ENCODE results near the gene TMEM182. TPM values are rescaled to one million over a fixed set of nuclear protein-coding genes. Genes with fewer than 3 reads are reported as not detected.

The TMEM182 gene
- polyA plus RNA-seq, 12 donors: 41.6 to 413 (median 197) TPM

DNA sequence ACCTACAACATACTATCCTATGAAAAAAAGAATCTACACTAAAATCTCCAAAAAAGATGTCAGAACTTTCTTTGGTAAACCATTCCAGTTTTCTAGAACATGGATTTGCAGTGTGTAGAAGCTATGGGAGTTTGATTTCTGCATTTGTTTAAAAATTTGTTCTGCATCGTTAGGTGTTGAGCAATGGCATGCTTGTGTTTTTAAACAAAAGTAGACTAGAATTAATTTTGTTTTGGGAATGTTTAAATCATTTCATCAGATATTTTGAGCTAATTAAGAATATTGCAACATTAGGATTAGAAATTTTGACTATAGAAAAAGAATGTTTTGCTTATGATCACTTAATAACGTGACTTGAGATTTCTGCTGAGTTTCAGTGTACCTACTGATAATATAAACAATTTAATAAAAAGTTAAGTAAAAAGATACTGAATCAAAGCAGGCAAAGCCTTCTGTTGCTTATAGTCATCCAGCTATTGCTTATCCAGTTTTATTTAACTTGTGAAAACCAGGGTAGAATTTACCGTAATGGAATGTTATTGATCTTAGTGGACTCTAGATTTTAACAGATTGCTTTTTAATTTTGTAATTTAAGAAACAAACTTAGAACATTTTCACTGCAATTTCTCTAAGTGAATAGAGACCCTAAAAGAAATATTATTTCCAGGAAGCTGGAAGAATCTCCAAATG, 7.2 kb upstream of the TMEM182 start:
- DNase-seq: no peak

DNA sequence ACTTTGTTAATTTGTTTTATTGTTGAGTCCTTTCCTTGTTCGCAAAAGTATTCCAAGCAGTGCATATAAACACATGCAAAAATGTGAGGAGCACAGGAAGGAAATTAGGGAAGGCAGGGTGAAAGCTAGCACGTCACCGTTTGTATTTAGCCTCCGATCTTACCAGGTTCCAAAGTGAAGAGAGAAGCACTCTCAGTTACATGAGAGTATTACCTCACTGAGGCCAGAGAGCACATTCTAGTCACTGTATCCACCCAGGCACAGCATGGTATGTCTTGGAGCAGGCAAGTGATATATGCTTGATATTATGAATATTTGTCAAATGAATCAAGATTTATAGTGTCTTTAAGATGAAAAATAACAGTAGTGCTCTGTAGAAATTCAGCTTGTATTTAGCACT, 6.5 kb upstream of the TMEM182 start:
- no peak for DNase-seq

DNA sequence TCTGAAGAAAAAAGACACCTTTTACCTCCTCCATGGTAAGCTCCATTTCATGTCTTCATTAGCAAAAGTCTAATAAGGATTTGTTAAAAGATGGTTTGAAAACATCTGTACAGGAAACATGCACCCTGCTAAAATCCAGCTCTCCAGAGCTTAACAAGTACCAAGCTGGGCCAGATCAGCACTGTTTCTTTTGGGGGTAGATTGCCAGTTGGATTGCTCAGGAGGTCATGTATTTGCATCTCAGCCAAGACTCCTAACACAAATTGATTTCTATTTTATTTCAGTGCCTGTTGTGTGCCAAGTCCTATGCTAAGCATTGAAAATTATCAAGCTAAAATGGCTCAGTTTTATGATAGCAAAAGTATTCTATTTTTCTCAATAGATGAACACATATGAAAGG, 3.4 kb upstream of the TMEM182 start:
- DNase-seq: no peak

DNA sequence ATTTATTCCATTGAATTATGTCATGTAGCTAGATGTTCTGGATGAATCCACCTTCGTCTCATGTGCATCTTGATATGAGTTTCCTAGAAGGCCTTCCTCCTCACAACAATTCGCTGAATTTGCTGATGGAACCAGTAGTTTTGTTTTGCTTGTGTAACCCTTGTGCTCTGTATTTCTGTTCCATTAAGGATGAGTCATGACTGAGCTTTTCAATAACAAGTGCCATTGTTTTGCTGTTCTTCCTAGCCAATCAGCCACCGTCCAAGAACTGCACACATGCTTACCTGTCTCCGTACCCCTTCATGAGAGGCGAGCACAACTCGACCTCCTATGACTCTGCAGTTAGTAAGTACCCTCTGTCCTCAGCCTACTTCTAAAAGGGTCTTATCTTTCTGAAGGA, 2.3 kb downstream of the TMEM182 start:
- DNase-seq: no peak

DNA sequence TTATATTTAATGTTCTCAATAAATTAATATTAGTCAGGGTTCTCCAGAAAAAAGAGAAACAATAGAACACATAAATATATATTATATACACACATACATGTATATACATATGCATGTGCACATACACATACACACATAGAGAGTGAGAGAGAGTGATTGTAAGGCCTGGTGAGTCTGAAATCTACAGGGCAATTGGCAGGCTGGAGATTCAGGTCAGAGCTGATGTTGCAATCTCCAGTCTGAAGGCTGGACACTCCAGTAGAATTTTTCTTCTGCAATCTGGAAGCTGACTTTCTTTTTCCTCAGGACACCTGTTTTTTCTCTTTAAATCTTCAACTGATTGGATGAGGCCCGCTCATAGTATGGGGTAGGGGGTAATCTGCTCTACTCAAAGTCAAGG, 3.2 kb downstream of the TMEM182 start:
- DNase-seq: no peak

DNA sequence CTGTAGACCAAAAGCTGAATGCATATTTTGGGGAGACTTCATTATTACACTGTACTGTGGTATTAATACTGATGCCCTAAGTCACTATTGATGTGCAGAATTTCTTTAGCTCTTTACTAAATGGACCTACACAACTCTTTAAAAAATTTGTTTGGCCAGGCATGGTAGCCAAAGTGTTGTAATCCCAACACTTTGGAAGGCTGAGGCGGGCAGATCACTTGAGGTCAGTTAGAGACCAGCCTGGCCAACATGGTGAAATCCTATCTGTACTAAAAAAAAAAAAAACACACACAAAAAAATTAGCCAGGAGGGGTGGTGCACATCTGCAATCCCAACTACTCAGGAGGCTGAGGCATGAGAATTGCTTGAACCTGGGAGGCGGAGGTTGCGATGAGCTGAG, 6.4 kb downstream of the TMEM182 start:
- DNase-seq: no peak

DNA sequence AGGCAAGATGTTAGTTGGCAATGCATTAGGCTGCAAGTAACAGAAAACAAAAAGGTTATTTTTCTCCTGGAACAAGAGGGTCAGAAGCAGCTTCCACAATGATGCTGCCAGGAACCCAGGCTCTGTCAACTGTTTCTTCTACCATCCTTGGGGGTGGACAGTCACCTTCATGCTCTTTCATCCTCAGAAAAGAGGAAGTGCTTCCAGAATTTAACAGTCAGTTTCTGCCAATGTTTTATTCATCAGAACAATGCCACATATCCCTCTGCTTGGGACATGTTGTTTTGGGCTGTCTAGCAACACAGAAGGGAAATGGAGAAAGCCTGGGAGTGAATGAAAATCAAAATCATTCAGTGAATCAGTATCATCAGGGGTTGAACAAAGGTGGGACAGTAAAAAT, 7.1 kb downstream of the TMEM182 start:
- DNase-seq: no peak

DNA sequence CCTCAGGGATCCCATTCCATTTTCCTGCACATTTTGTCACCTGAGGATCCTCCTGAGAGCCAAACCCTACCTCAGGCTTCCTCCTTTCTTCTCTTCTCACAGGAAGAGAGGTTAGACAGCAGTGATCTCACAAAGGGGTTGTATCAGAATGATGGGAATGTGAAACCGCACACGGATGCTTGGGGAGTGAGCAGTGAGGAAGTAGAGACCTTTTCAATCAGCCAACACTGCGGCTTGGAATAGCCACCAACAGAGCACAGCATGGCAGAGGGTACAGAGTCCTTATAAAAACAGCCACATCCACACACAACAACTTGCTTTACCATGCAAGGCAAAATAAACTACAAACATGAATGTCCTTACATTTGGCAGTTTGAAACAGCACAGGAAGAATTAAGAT, 8.7 kb downstream of the TMEM182 start:
- DNase-seq: no peak

DNA sequence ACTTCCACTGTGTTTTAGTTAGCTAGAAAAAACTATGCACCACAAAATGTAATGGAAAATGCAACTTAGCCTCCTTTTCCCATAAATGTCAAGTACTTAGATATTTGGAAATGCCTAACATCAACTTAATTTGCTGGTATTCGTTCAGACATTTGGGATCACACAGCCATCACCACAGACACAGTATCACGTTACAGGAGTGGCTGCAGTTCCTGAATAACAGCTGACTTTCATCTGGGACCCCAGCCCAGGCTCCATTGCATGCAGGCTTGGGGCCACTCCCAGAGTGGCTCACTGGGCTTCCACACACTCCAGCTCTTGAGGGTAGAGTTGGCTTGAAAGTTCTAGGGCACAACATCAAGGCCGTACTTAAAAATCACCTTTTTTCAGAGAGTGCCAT, 9.3 kb downstream of the TMEM182 start:
- DNase-seq: no peak

DNA sequence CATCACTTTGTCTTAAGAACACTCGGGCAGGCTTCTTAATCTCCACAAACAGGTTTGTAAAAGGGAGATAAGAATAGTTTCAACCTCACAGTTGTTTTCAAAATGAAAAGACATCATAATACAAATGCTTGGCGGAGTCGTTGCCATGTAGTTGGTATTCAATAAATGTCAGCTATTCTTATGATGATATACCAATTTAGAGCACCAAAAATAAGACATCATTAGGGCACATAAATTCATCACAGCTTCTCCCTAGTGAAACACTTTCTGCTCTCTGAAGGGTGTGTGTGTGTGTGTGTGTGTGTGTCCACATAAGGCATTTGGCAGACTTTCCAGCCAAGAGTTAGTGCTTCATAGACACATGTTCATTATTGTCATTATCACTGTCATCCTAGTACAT, 10.8 kb downstream of the TMEM182 start:
- DNase-seq: no peak

DNA sequence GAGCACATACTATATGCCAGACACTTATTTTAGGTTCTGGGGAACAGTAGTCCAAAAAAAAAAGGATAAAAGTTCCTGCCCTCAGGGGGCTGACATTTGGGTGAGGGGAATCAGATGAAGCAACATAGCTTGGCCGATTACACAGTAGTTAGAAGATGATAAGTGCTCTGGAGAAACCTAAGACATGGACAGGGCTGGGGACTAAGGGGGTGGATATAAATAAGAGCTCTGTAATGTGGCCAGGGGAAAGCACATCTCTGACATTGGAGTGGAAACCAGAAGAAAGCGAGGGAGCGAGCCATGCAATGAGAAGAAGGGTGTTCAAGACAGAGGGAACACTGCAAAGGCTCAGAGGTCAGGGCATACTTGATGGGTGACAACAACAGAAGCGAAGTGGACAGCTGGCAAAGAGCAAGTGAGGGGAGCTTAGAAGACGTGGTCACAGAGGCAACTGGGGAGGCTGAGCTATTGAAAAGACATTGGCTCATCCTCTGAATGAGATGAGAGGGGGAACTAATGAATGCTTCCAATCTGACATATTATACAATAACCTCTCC, 11.4 kb downstream of the TMEM182 start:
- DNase-seq: no peak

DNA sequence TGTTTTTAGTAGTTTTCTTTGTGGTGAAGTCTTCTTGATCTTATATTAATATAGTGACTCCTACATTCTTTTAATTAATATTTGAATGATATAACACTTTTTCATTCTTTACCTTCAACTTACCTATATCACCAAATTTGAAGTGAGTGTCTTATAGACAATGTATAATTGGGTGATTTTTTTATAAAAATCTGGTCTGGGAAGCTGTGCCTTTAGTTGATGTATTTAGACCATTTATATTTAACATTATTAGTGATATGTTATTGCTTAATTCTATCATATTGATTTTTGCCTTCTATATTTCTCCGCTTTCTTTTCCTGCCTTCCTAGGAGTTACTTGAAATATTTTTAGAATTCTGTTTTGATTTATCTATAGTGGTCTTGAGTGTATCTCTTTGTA, 16.4 kb downstream of the TMEM182 start:
- no peak for DNase-seq

DNA sequence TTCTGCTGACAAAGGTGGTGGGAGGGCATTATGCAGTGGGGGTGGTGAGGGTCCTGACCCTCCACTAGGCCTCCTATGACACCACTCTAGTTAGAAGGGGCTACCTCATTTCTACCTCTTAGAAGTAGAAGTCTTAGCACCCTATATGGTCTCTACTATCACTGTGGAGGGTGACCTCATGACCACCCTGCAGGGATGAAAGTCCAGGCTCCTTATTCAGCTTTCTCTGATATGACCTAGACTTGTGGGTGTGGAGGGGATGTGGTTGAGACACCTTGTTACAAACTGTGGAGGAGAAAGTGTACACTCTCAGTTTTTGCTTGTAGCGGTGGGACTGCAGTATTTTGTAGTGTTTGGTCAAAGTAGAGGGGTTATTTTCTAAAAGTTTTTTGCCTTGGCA, 18.6 kb downstream of the TMEM182 start:
- no peak for DNase-seq

DNA sequence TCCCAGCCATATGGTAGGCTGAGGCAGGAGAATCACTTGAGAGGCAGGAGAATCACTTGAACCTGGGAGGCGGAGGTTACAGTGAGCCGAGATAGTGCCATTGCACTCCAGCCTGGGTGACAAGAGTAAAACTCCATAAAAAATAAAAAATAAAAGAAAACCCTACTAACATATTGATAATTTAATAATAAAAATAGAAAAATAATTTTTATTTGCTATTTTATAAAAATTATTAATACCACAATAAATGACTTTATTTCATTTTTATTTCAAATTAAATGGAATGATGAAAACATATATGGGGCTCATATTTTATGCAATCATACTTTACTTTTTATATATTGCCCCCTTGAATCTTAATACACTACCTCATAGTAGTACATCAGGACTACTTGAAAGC, 20.4 kb downstream of the TMEM182 start:
- no peak for DNase-seq

DNA sequence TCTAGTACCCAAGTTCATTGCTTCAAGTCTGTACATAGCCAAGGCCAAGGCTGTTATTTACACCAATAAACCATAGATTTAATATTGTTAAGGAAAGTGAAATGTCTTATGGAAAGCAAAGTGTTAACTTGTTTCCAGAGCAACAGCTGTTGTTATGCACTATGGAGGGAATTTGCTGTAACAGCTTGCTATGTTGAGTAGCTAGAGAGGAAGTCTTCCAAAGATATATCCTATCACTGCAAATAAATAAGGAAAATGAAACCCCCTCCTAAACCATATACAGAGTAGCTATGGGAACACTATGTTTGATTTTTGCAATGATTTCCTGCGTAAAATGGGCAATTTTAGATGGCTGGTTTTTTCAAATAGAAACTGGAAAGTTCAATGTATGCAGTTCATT, 21.1 kb downstream of the TMEM182 start:
- no peak for DNase-seq

DNA sequence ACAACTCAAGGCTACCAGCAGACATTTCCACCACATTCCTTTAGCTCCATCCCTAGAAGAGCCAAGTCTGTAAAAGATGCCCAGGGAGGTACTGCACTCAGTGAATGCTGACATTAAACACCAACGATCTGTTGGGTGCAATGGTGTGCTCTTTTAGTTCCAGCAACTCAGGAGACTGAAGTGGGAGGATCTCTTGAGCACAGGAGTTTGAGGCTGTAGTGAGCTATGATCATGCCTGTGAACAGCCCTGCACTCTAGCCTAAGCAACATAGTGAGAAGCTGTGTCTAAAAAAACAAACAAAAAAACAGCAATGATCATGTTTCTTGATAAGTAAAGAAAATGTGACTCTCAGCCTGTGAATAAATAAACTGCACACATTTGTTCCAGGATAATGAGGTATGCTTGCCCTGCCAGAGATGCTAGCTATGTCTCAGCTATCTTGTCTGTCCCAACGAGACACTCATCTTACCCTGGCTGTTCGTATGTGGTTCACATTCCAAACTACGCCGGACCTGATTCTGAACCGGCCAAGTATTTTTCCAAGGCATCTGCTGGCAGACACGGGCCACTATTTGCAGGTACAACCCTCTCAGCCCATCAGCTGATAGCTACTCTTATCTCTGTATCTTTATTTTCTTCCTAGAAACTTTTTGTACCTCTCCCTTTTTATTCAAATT, 21.8 kb downstream of the TMEM182 start:
- no peak for DNase-seq

DNA sequence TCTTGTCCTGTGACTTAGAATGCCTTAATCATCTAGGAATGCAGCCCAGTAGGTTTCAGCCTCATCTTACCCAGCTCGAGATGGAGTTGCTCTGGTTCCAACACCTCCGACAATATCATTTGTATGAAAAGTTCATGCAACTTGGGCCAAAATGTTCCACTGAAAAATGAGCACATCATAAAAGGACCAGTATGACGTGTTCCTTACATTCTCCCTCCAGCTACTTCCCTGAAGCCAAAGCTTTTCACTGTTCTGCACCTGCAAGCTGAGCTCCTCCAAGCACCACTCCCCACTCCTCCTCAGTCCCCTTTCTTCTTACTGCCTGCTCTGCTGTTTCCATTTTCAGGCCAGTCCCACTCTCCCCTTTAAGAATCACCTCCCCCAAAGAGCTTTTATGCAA, 23.1 kb downstream of the TMEM182 start:
- DNase-seq: no peak

DNA sequence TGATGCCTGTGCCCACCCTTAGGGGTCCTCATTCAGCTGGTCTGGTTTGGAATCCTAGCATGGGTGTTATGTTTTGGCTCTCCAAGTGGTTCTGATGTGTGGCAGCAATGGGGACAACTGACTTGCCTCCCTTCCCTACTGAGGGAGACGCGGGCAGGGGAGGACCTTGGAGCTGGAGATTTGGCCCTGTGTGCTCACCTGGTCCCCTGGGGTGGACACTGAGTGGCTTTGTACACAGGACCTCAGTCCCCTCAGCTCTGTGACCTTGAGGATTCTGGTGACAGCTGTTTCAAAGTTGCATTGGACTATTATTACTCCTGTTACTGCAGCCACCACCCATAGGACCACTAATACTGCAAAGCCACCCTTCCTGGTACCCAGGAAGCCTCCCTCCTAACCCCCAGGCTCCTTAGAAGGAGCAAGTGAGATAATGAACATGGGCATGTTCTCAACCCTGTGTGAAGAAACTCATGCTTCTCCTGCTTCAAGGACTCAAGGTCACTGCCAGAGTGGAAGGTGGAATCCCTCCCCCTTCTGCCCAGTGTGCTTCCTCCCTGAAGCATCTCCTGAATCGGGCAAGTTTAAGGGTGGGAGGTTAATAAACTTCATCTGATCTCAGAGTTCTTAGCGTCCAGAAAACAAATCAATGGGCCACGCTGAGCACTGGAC, 26.5 kb downstream of the TMEM182 start:
- no peak for DNase-seq

DNA sequence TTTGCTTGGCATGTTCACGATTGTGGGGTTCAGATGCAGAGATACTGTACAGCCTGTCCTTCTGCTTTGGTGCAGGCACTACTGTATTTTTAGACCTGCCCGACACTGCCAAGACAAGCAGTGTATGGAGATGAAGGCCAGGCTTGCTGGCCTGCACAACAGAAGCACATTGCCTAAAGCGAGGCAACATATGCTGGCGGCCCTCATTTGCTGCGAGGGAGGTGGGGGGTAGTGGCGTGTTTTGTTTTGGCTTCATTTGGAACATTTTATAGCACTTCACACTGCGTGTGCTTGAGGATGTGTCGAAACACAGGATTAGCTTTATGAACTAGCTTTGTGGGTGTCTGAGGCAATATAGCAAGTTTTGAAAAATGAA, 27.0 kb downstream of the TMEM182 start:
- DNase-seq: no peak

DNA sequence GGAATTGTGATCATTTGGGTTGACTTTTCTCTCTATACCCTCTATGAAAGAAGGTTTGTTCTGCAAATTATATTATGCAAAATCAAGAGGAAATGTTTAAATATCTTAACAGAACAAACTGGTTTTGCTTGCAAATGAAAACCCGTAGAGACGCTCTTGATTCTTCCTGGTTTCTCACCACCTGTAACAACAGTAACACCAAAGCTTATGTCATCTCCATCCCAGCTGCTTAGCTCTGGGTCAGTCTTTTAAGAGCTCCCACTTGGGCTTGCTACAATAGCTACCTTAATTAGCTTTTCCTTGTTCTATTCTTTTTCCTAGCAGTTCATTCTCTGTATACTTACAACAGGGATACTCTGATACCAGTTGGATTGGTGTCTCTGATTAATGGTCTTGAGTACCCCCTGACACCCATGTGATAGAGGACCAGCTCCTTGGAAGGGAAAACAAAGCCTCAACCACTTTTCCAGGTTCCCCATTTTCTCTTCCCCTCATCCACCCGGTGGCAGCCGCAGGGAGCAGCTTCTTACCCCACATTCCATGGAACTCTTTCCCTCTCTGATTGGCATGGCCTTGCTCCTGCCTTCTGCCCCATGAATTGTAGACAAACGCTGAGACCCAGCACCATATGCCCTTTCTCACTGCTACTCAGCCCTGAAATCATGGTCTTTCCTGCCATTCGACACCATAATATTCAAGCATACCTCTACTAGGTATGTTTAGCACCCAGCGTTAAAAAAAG, 27.7 kb downstream of the TMEM182 start:
- DNase-seq: no peak

DNA sequence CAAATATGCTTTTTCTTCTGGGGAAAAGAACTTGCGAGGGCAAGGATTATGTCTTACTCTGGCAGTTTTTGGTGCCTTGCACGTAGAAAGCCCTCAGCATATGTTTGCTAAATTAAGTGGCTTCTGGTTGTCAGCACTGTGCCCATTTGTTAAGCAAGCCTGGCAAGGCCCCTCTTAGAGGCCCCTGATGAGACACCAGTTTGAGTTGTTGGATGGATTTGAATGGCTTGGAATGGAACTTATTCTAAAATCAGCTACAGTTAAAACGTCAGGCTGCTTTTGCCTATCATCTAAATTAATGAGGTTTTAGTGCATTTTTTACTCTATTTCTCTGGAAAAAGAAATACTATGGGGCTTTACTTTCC, 28.2 kb downstream of the TMEM182 start:
- DNase-seq: no peak

DNA sequence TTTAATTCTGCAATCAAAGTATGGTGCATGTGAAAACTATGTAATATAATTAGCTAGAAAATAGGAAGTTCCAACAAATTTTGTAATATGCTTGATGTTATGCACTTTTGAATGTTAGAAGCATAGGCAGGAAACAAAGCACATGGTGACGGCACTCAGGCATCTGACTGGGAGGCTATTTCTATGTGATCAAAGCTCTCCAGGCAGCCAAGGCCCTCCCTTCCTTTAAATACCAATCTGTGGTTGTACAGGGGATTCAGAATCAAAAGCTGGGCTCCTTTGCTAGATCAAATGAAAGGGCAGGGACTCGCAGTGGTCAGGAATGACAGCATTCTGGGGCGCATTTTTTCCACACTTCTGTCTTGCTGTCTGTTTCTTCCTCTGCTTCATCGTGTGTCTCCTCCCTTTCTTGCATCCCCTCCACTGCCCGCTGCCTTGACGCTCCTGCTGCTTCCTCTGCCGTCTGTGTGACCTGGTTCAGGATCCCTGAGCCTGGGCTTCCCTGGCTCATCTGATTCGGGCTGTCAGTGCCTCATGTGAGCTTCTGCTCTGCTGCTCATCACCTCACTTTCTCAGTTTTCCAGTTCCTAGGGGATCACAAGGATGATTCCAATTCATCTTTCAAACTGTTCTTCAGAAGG, 30.9 kb downstream of the TMEM182 start:
- DNase-seq: no peak

Measured in muscle of arm (tissue), 12 donors.